IMR-90 (cell line): ENCODE measurements around the gene METTL23. TPM values are rescaled to one million over a fixed set of nuclear protein-coding genes. Genes with fewer than 3 reads are reported as not detected.
A peak's percentile ranks its signal among the peaks of the same experiment; 100 is the strongest.

Experiments
- ATAC-seq: fragments of 200-7000 bp; cut with Tn5 transposase; 2 replicates; pipeline ENCODE4 v1.9.1; 2020; ENCODE audit warnings: low read depth, mild to moderate bottlenecking, moderate library complexity
- BruUV-seq: library from RNA; stranded (reverse); fragments of 400-500 nt; replicated peaks from 2 replicates; lab custom pipeline; 2021; lab: Mats Ljungman, UMichigan
- CTCF ChIA-PET: fragments of 300-600 bp; formaldehyde crosslinking; extraction: SDS; loops from one replicate; lab custom pipeline; 2021; ENCODE audit warnings: antibody characterized with exemption; lab: Yijun Ruan, JAX
- POLR2A ChIA-PET: fragments of 300-600 bp; sonication (Branson Sonifier 250); formaldehyde crosslinking; loops from one replicate; lab custom pipeline; 2022; ENCODE audit warnings: antibody characterized with exemption; ENCODE audit not compliant: unreplicated experiment; lab: Charles Lee
- DNase-seq: peaks from one replicate; pipeline ENCODE4 v3.0.0; 2013
- H2AFZ ChIP-seq: replicated peaks from 2 replicates; pipeline ENCODE3; 2013; ENCODE audit warnings: low read length, mild to moderate bottlenecking; ENCODE audit not compliant: poor library complexity
- H2AK5ac ChIP-seq: 2 replicates; pipeline ENCODE4 v1.6.1; 2013; ENCODE audit warnings: low read depth, low read length, inconsistent platforms
- H2AK9ac ChIP-seq: replicated peaks from 2 replicates; pipeline ENCODE3; 2013; ENCODE audit warnings: mild to moderate bottlenecking, low read depth, low read length, moderate library complexity; ENCODE audit not compliant: poor library complexity
- H2BK120ac ChIP-seq: 2 replicates; pipeline ENCODE4 v1.6.1; 2013; ENCODE audit warnings: low read depth, low read length, inconsistent platforms
- H2BK15ac ChIP-seq: 3 replicates; pipeline ENCODE4 v1.6.1; 2013; ENCODE audit warnings: low read depth, low read length, inconsistent platforms
- H2BK20ac ChIP-seq: 2 replicates; pipeline ENCODE4 v1.6.1; 2013; ENCODE audit warnings: low read depth, mild to moderate bottlenecking, inconsistent platforms, low read length, moderate library complexity
- H2BK5ac ChIP-seq: 2 replicates; pipeline ENCODE4 v1.6.1; 2013; ENCODE audit warnings: mild to moderate bottlenecking, low read depth, low read length, inconsistent platforms; ENCODE audit not compliant: poor library complexity, severe bottlenecking
- H3K14ac ChIP-seq: replicated peaks from 2 replicates; pipeline ENCODE4 v1.6.1; 2013; ENCODE audit warnings: low read depth, low read length, inconsistent platforms
- H3K18ac ChIP-seq: 2 replicates; pipeline ENCODE4 v1.6.1; 2013; ENCODE audit warnings: low read depth, low read length, control low read depth
- H3K23ac ChIP-seq: 2 replicates; pipeline ENCODE4 v1.6.1; 2013; ENCODE audit warnings: low read depth, low read length, inconsistent platforms
- H3K27ac ChIP-seq: 2 replicates; pipeline ENCODE4 v1.5.1; 2013; ENCODE audit warnings: mild to moderate bottlenecking, control low read depth, low read length; ENCODE audit not compliant: insufficient read depth
- H3K27me3 ChIP-seq: 2 replicates; pipeline ENCODE4 v1.6.1; 2013; ENCODE audit warnings: low read length; ENCODE audit not compliant: control insufficient read depth, insufficient read depth
- H3K36me3 ChIP-seq: 2 replicates; pipeline ENCODE4 v1.6.1; 2013; ENCODE audit warnings: low read length, mixed read lengths; ENCODE audit not compliant: control insufficient read depth, insufficient read depth
- H3K4ac ChIP-seq: 2 replicates; pipeline ENCODE4 v1.6.1; 2013; ENCODE audit warnings: low read depth, low read length, inconsistent platforms
- H3K4me1 ChIP-seq: 2 replicates; pipeline ENCODE4 v1.6.1; 2013; ENCODE audit warnings: low read length, mixed read lengths; ENCODE audit not compliant: control insufficient read depth, insufficient read depth
- H3K4me2 ChIP-seq: 2 replicates; pipeline ENCODE4 v1.6.1; 2013; ENCODE audit warnings: low read depth, mild to moderate bottlenecking, control low read depth, low read length, moderate library complexity
- H3K4me3 ChIP-seq: 2 replicates; pipeline ENCODE4 v1.5.1; 2013; ENCODE audit warnings: low read depth, mild to moderate bottlenecking, control low read depth, low read length, moderate library complexity; ENCODE audit not compliant: insufficient read depth
- H3K56ac ChIP-seq: 2 replicates; pipeline ENCODE4 v1.6.1; 2013; ENCODE audit warnings: low read length, inconsistent platforms; ENCODE audit not compliant: insufficient read depth; ENCODE audit errors: extremely low read depth
- H3K79me1 ChIP-seq, 2 experiments: 2 replicates each; pipeline ENCODE4 v1.6.1; 2013; ENCODE audit warnings: low read length in 2 of 2, inconsistent platforms in 1 of 2, low read depth in 1 of 2
- H3K9ac ChIP-seq: 2 replicates; pipeline ENCODE4 v1.6.1; 2013; ENCODE audit warnings: low read depth, low read length, control low read depth
- H3K9me1 ChIP-seq: 2 replicates; pipeline ENCODE4 v1.6.1; 2013; ENCODE audit warnings: low read length, inconsistent platforms; ENCODE audit not compliant: insufficient read depth
- H3K9me3 ChIP-seq: 2 replicates; pipeline ENCODE4 v1.6.1; 2013; ENCODE audit warnings: low read length; ENCODE audit not compliant: control insufficient read depth, insufficient read depth
- H4K20me1 ChIP-seq: 2 replicates; pipeline ENCODE4 v1.6.1; 2013; ENCODE audit warnings: low read length, inconsistent platforms; ENCODE audit not compliant: insufficient read depth
- H4K5ac ChIP-seq: 2 replicates; pipeline ENCODE4 v1.6.1; 2013; ENCODE audit warnings: mild to moderate bottlenecking, low read depth, low read length, control low read depth
- H4K8ac ChIP-seq, 2 experiments: 2 replicates each; pipeline ENCODE4 v1.6.1; 2013; ENCODE audit warnings: low read depth in 2 of 2, low read length in 2 of 2, control low read depth in 1 of 2, inconsistent platforms in 1 of 2
- H4K91ac ChIP-seq: 2 replicates; pipeline ENCODE4 v1.6.1; 2013; ENCODE audit warnings: low read depth, low read length, inconsistent platforms; ENCODE audit not compliant: insufficient read depth
- BHLHE40 ChIP-seq: fragments of 150-350 bp; IDR thresholded peaks from 2 replicates; pipeline ENCODE4 v1.6.1; 2016; ENCODE audit warnings: mild to moderate bottlenecking, low read depth, low read length
- CEBPB ChIP-seq: IDR thresholded peaks from 2 replicates; pipeline ENCODE4 v1.6.1; 2012; ENCODE audit warnings: low read depth, low read length, improper control_type of control experiment
- CHD1 ChIP-seq: IDR thresholded peaks from 2 replicates; pipeline ENCODE4 v1.6.1; 2012; ENCODE audit warnings: low read depth, low read length, improper control_type of control experiment
- CTCF ChIP-seq: conservative IDR thresholded peaks from 2 replicates; pipeline ENCODE4 v1.5.1; 2012; ENCODE audit warnings: mild to moderate bottlenecking, low read depth, low read length, improper control_type of control experiment
- ELK1 ChIP-seq: fragments of 150-350 bp; IDR thresholded peaks from 2 replicates; pipeline ENCODE4 v1.6.1; 2016; ENCODE audit warnings: low read depth, mild to moderate bottlenecking, low read length, moderate library complexity, borderline replicate concordance
- FOS ChIP-seq: fragments of 150-350 bp; IDR thresholded peaks from 2 replicates; pipeline ENCODE4 v1.6.1; 2016; ENCODE audit warnings: low read depth, low read length
- MAFK ChIP-seq: IDR thresholded peaks from 2 replicates; pipeline ENCODE4 v1.6.1; 2012; ENCODE audit warnings: low read depth, low read length, improper control_type of control experiment
- MAZ ChIP-seq: IDR thresholded peaks from 2 replicates; pipeline ENCODE4 v1.6.1; 2012; ENCODE audit warnings: low read depth, mild to moderate bottlenecking, low read length, improper control_type of control experiment, moderate library complexity, borderline replicate concordance
- MXI1 ChIP-seq: IDR thresholded peaks from 2 replicates; pipeline ENCODE4 v1.6.1; 2012; ENCODE audit warnings: low read depth, mild to moderate bottlenecking, low read length, moderate library complexity, borderline replicate concordance
- NFE2L2 ChIP-seq: fragments of 150-350 bp; IDR thresholded peaks from 2 replicates; pipeline ENCODE4 v1.6.1; 2016; ENCODE audit warnings: low read depth, mild to moderate bottlenecking, low read length
- POLR2A ChIP-seq: IDR thresholded peaks from 2 replicates; pipeline ENCODE4 v1.6.1; 2012; ENCODE audit warnings: mild to moderate bottlenecking, low read depth, low read length
- RAD21 ChIP-seq: IDR thresholded peaks from 2 replicates; pipeline ENCODE4 v1.6.1; 2012; ENCODE audit warnings: low read length, improper control_type of control experiment
- RCOR1 ChIP-seq: IDR thresholded peaks from 2 replicates; pipeline ENCODE4 v1.6.1; 2012; ENCODE audit warnings: mild to moderate bottlenecking, low read length, improper control_type of control experiment; ENCODE audit not compliant: insufficient replicate concordance
- RFX5 ChIP-seq: IDR thresholded peaks from 2 replicates; pipeline ENCODE4 v1.8.0; 2012; ENCODE audit warnings: low read depth, mild to moderate bottlenecking, low read length, moderate library complexity
- SMC3 ChIP-seq: fragments of 150-350 bp; IDR thresholded peaks from 2 replicates; pipeline ENCODE4 v1.6.1; 2016; ENCODE audit warnings: low read depth, mild to moderate bottlenecking, antibody characterized with exemption, low read length, moderate library complexity
- USF2 ChIP-seq: fragments of 150-350 bp; IDR thresholded peaks from 2 replicates; pipeline ENCODE4 v1.6.1; 2017; ENCODE audit warnings: mild to moderate bottlenecking, antibody characterized with exemption, low read length, low read depth
- WGBS, 2 experiments: methylation state at CpG; one replicate each; pipeline versions ENCODE4 v1.1.5 to v1.1.7; 2013; ENCODE audit warnings: missing lambda C conversion rate in 2 of 2; ENCODE audit not compliant: insufficient read length in 1 of 2; ENCODE audit errors: extremely low coverage in 2 of 2; 5-methylcytosine and 5-hydroxymethylcytosine counted together
- dilution Hi-C: fragments of 300-500 bp; cut with HindIII; formaldehyde crosslinking; loops from one replicate; pipeline ENCODE4 v1.14.3; 2018; ENCODE audit warnings: low sequenced_read_pairs; ENCODE audit not compliant: unreplicated experiment
- in situ Hi-C: fragments of 300-500 bp; cut with MboI; formaldehyde crosslinking; loops from 3 replicates; pipeline ENCODE4 v1.14.3; 2019; ENCODE audit warnings: low sequenced_read_pairs, inconsistent platforms, mixed read lengths
- intact Hi-C: fragments of 100-400 bp; cut with micrococcal nuclease; formaldehyde crosslinking; loops from 2 replicates; pipeline ENCODE4 v1.10.0; 2022
- polyA plus RNA-seq, 3 experiments: library from polyadenylated mRNA; depleted of rRNA; stranded (reverse); fragments of >200 nt; gene quantifications; 2 replicates each; pipeline ENCODE4 v1.2.3, GENCODE V29; 2012; ENCODE audit warnings: low replicate concordance in 1 of 3
- total RNA-seq: library from RNA; depleted of rRNA; stranded (reverse); fragments of >200 nt; gene quantifications from 2 replicates; pipeline ENCODE4 v1.2.3, GENCODE V29; 2012

The METTL23 gene
- total and polyA plus RNA-seq, 2 of the 4 experiments (the other 2 are of a cell fraction) = 18.8 to 32.1 TPM

GRCh38 chr17:76677406-76677805, 49.2 kb upstream of the METTL23 start:
- Histone ChIP-seq H3K14ac (no peak overlapping the region), H3K27ac (no peak overlapping the region), H2BK15ac (no peak overlapping the region), H3K4me1 (peaks cover 7% of the 10 kb centered on the region), H3K9ac (no peak overlapping the region), H2BK20ac (no peak overlapping the region), H2AK9ac (peak overlapping the region; percentile 29), H3K23ac (no peak overlapping the region), H3K9me3 (no peaks in the 10 kb centered on the region), H4K8ac (no peak overlapping the region), H3K4me3 (no peak overlapping the region), H4K5ac (no peak overlapping the region), H2BK120ac (no peak overlapping the region), H3K4ac (no peak overlapping the region), H3K79me1 (peaks cover 0 to 43% of the 10 kb centered on the region in 2 experiments; a peak in 3 of 4 replicates), H3K56ac (no peak overlapping the region), H2BK5ac (no peak overlapping the region), H4K91ac (no peak overlapping the region), H2AK5ac (no peak overlapping the region), H3K4me2 (no peak overlapping the region), H2AFZ (no peak overlapping the region), H3K27me3 (no peaks in the 10 kb centered on the region), H3K18ac (no peak overlapping the region), H3K9me1 (peaks cover 6% of the 10 kb centered on the region), H4K20me1 (peaks cover 17% of the 10 kb centered on the region), H3K36me3 (peaks cover 44% of the 10 kb centered on the region)
- dilution Hi-C loops (no loop called here), intact Hi-C loops (no loop called here), in situ Hi-C loops (no loop called here)
- POLR2A ChIA-PET = no interaction called here
- TF ChIP-seq CTCF = no peak
- TF ChIP-seq SMC3 = no peak
- TF ChIP-seq MAFK = no peak
- no peak for TF ChIP-seq RAD21
- TF ChIP-seq BHLHE40 = no peak
- TF ChIP-seq RCOR1 = no peak
- TF ChIP-seq MXI1 = no peak
- no peak for TF ChIP-seq POLR2A
- TF ChIP-seq MAZ = no peak
- TF ChIP-seq CEBPB = no peak
- no peak for TF ChIP-seq ELK1
- TF ChIP-seq USF2 = no peak
- no peak for TF ChIP-seq RFX5
- no peak for TF ChIP-seq NFE2L2
- no peak for TF ChIP-seq CHD1
- TF ChIP-seq FOS = no peak
- BruUV-seq = no TSS peak
- ATAC-seq = no peak
- no peak for DNase-seq
- WGBS, 2 experiments = 100% methylated on average over 1 of the region's 16 CpGs; no CpG with 5 or more reads in 1 of the 2 experiments
- CTCF ChIA-PET = no interaction called here
